Endothelial cell (in vitro differentiated cells): ENCODE results near the gene TPD52L1. TPM values are rescaled to one million over a fixed set of nuclear protein-coding genes. Genes with fewer than 3 reads are reported as not detected.
A peak's percentile ranks its signal among the peaks of the same experiment; 100 is the strongest.

Source experiments
- DNase-seq: peaks from one replicate; pipeline ENCODE4 v3.0.0; 2021; ENCODE audit warnings: low spot score
- H3K27ac Mint-ChIP-seq: one replicate; pipeline ENCODE4 v1.8.0; 2021; ENCODE audit warnings: mixed read lengths, inconsistent platforms; ENCODE audit not compliant: unreplicated experiment
- H3K27me3 Mint-ChIP-seq: one replicate; pipeline ENCODE4 v1.8.0; 2021; ENCODE audit warnings: mild to moderate bottlenecking, moderate library complexity, mixed read lengths, inconsistent platforms; ENCODE audit not compliant: unreplicated experiment
- H3K36me3 Mint-ChIP-seq: one replicate; pipeline ENCODE4 v1.8.0; 2021; ENCODE audit warnings: mild to moderate bottlenecking, low read depth, mixed read lengths, inconsistent platforms; ENCODE audit not compliant: unreplicated experiment
- H3K4me1 Mint-ChIP-seq: one replicate; pipeline ENCODE4 v1.8.0; 2021; ENCODE audit warnings: mild to moderate bottlenecking, mixed read lengths, inconsistent platforms; ENCODE audit not compliant: unreplicated experiment
- H3K4me3 Mint-ChIP-seq: one replicate; pipeline ENCODE4 v1.8.0; 2021; ENCODE audit warnings: mild to moderate bottlenecking, mixed read lengths, inconsistent platforms; ENCODE audit not compliant: unreplicated experiment
- H3K9me3 Mint-ChIP-seq: one replicate; pipeline ENCODE4 v1.8.0; 2021; ENCODE audit warnings: mixed read lengths, inconsistent platforms; ENCODE audit not compliant: unreplicated experiment
- total RNA-seq: library from RNA; stranded (reverse); fragmentation: NEBNext Ultra II Directional; extraction: Animal tissue kit (Norgen Biotek cat#: 25700); gene quantifications from one replicate; pipeline ENCODE4 v1.2.1, GENCODE V29; 2021; ENCODE audit not compliant: unreplicated experiment
- TF ChIP-seq, protein P1 (sequence below): fragments of 200-600 bp; sonication (generic); IDR thresholded peaks from one replicate; pipeline ENCODE4 v1.5.0; 2021; ENCODE audit warnings: antibody characterized with exemption; ENCODE audit not compliant: unreplicated experiment

Gene TPD52L1
- total RNA-seq, 1 donor from 2014 or later = 118 TPM

GRCh38 chr6:125165256-125165655, 11.7 kb downstream of the TPD52L1 start:
- Mint-ChIP-seq H3K4me3 (no peak overlapping the region), H3K27ac (no peak overlapping the region), H3K36me3 (peaks cover 12% of the 10 kb centered on the region), H3K9me3 (no peaks in the 10 kb centered on the region), H3K27me3 (peaks cover 4% of the 10 kb centered on the region), H3K4me1 (peaks cover 14% of the 10 kb centered on the region)
- TF ChIP-seq, protein P1, sequence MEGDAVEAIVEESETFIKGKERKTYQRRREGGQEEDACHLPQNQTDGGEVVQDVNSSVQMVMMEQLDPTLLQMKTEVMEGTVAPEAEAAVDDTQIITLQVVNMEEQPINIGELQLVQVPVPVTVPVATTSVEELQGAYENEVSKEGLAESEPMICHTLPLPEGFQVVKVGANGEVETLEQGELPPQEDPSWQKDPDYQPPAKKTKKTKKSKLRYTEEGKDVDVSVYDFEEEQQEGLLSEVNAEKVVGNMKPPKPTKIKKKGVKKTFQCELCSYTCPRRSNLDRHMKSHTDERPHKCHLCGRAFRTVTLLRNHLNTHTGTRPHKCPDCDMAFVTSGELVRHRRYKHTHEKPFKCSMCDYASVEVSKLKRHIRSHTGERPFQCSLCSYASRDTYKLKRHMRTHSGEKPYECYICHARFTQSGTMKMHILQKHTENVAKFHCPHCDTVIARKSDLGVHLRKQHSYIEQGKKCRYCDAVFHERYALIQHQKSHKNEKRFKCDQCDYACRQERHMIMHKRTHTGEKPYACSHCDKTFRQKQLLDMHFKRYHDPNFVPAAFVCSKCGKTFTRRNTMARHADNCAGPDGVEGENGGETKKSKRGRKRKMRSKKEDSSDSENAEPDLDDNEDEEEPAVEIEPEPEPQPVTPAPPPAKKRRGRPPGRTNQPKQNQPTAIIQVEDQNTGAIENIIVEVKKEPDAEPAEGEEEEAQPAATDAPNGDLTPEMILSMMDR = no peak
- DNase-seq = no peak

- Mint-ChIP-seq H3K4me1 (peaks cover 17% of the 10 kb centered on the region), H3K36me3 (peaks cover 8% of the 10 kb centered on the region), H3K9me3 (no peaks in the 10 kb centered on the region), H3K4me3 (no peak overlapping the region), H3K27me3 (peaks cover 2% of the 10 kb centered on the region), H3K27ac (no peak overlapping the region)
- no peak for DNase-seq
- TF ChIP-seq, protein P1 = no peak
Observed at GRCh38 chr6:125165776-125166175, 12.2 kb downstream of the TPD52L1 start.

GRCh38 chr6:125166711-125167110, 13.1 kb downstream of the TPD52L1 start:
- peaks cover 22% of the 10 kb centered on the region for H3K4me1 Mint-ChIP-seq
- TF ChIP-seq, protein P1 = no peak
- H3K9me3 Mint-ChIP-seq = no peaks in the 10 kb centered on the region
- no peak overlapping the region for H3K27ac Mint-ChIP-seq
- H3K36me3 Mint-ChIP-seq = no peaks in the 10 kb centered on the region
- no peak for DNase-seq
- no peak overlapping the region for H3K4me3 Mint-ChIP-seq
- peaks cover 2% of the 10 kb centered on the region for H3K27me3 Mint-ChIP-seq

GRCh38 chr6:125167579-125167978, 14.0 kb downstream of the TPD52L1 start:
- no peak overlapping the region for H3K4me3 Mint-ChIP-seq
- peaks cover 23% of the 10 kb centered on the region for H3K4me1 Mint-ChIP-seq
- no peaks in the 10 kb centered on the region for H3K36me3 Mint-ChIP-seq
- peaks cover 3% of the 10 kb centered on the region for H3K27me3 Mint-ChIP-seq
- no peak for DNase-seq
- no peak overlapping the region for H3K27ac Mint-ChIP-seq
- TF ChIP-seq, protein P1 = no peak
- no peaks in the 10 kb centered on the region for H3K9me3 Mint-ChIP-seq

DNA sequence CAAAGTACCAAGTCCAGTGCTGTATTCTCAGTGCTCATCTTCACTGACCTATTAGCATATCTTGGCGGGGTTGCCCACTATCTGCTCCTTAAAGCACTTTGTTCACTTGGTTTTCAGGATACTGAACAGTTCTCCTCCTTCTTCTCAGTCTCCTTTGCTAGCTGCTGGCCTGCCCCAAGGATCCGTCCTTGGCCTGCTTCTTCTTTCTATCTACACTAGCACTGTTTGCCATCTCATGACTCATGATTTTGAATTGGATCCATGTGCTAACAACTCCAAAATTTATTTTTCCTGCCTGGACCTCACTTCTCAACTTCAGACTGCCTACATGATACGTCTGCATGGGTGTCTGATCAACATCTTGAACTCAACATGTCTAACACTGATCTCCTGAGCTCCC, 15.5 kb downstream of the TPD52L1 start:
- TF ChIP-seq, protein P1 = no peak
- no peaks in the 10 kb centered on the region for H3K36me3 Mint-ChIP-seq
- peak overlapping the region; percentile 4 for H3K4me3 Mint-ChIP-seq

More for the DNA sequence above, 15.5 kb downstream of the TPD52L1 start:
- Mint-ChIP-seq H3K27me3 (peaks cover 3% of the 10 kb centered on the region), H3K27ac (peak overlapping the region; percentile 33), H3K4me1 (peaks cover 34% of the 10 kb centered on the region), H3K9me3 (no peaks in the 10 kb centered on the region)
- no peak for DNase-seq
